ENCODE results near the gene DESI1. TPM values are rescaled to one million over a fixed set of nuclear protein-coding genes. Genes with fewer than 3 reads are reported as not detected.

DESI1 gene
- total RNA-seq, 1 experiment from 2014 or later: 30.2 TPM

DNA sequence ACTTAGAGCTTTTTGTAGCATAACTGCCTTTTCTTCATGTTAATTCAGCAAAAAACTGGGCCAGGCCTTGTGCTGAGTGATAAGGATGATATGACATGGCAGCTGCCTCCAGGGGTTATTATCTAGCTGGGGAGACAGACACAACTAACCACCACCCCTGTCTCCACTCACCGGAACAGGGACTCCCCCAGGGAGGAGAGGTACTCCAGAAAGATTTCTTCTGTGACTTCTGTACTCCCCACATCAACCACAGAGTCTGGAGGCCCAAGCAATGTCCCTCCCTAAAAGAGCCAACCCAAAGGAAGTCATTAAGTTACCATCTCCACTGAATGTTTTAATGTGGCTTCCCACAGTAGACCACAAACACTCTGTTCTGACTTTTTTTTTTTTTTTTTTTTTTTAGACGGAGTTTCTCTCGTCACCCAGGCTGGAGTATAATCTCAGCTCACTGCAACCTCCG is 16.9 kb downstream of the DESI1 start:
- H3K4me2 ChIP-seq (ENCODE audit: insufficient read depth, insufficient read length, low read length): no peak overlapping the region
- no peak overlapping the region for H3K27ac ChIP-seq (ENCODE audit: insufficient read length, low read depth, low read length)
- no peak overlapping the region for H4K8ac ChIP-seq (replicated peaks; ENCODE audit: insufficient read length, low read depth, low read length)
- H2BK12ac ChIP-seq (ENCODE audit: insufficient read length, low read depth, low read length): no peak overlapping the region
- no peak overlapping the region for H3K23ac ChIP-seq (ENCODE audit: insufficient read length, low read depth, low read length)
- Mint-ChIP-seq H3K27me3 (ENCODE audit: low read depth) (no peaks in the 10 kb centered on the region), H3K9me3 (no peaks in the 10 kb centered on the region), H3K27ac (no peak overlapping the region), H3K36me3 (ENCODE audit: insufficient read depth in 1 of 3, low read depth in 3 of 3) (peaks cover 25 to 55% (median 44%) of the 10 kb centered on the region in 3 experiments; a peak in 6 of 7 replicates), H3K4me3 (no peak overlapping the region), H3K4me1 (no peaks in the 10 kb centered on the region)
- H3K79me1 ChIP-seq (ENCODE audit: insufficient read depth, low read depth, low read length, poor library complexity, severe bottlenecking): no peaks in the 10 kb centered on the region
- no peak overlapping the region for H2BK20ac ChIP-seq (ENCODE audit: low read depth, low read length, poor library complexity, severe bottlenecking)
- no peak overlapping the region for H4K5ac ChIP-seq (ENCODE audit: insufficient read length, low read depth, low read length)
- H2BK15ac ChIP-seq (ENCODE audit: low read depth, low read length): no peak overlapping the region
- no peaks in the 10 kb centered on the region for H3K27me3 ChIP-seq (ENCODE audit: insufficient read depth, low read length)
- H3K9me3 ChIP-seq (ENCODE audit: control insufficient read depth, low read depth, low read length): no peaks in the 10 kb centered on the region
- no peak overlapping the region for H4K91ac ChIP-seq (ENCODE audit: insufficient read length, low read depth, low read length)
- H3K4ac ChIP-seq (ENCODE audit: low read depth, low read length): no peak overlapping the region
- no peak overlapping the region for H2AK5ac ChIP-seq (ENCODE audit: insufficient read length, low read length)
- WGBS (ENCODE audit: extremely low coverage, insufficient read length, low lambda C conversion rate): no CpG with 5 or more reads among the region's 4 CpGs
- no peak for DNase-seq
- no peaks in the 10 kb centered on the region for H4K20me1 ChIP-seq (ENCODE audit: control insufficient read depth, insufficient read depth, insufficient read length)
- no peak overlapping the region for H3K18ac ChIP-seq (ENCODE audit: insufficient read length, low read depth, low read length)
- no peak overlapping the region for H3K9ac ChIP-seq (ENCODE audit: extremely low read depth, insufficient read length, low read length)
- no peak overlapping the region for H2BK120ac ChIP-seq (ENCODE audit: low read depth, low read length, poor library complexity, severe bottlenecking)
- H3K56ac ChIP-seq (ENCODE audit: insufficient read length, low read depth, low read length): no peak overlapping the region
- H2AFZ ChIP-seq (ENCODE audit: low read length): no peak overlapping the region
- H2BK5ac ChIP-seq (ENCODE audit: insufficient read length, low read length): no peak overlapping the region
- H3K23me2 ChIP-seq (ENCODE audit: insufficient read length, low read depth, low read length, poor library complexity, severe bottlenecking): no peaks in the 10 kb centered on the region
- H3K79me2 ChIP-seq (ENCODE audit: insufficient read depth, low read length): no peaks in the 10 kb centered on the region
- no peaks in the 10 kb centered on the region for H3K4me1 ChIP-seq (ENCODE audit: insufficient read depth, low read length)
- H3K14ac ChIP-seq (ENCODE audit: insufficient read depth, low read length): no peak overlapping the region
- TF ChIP-seq, protein P1, sequence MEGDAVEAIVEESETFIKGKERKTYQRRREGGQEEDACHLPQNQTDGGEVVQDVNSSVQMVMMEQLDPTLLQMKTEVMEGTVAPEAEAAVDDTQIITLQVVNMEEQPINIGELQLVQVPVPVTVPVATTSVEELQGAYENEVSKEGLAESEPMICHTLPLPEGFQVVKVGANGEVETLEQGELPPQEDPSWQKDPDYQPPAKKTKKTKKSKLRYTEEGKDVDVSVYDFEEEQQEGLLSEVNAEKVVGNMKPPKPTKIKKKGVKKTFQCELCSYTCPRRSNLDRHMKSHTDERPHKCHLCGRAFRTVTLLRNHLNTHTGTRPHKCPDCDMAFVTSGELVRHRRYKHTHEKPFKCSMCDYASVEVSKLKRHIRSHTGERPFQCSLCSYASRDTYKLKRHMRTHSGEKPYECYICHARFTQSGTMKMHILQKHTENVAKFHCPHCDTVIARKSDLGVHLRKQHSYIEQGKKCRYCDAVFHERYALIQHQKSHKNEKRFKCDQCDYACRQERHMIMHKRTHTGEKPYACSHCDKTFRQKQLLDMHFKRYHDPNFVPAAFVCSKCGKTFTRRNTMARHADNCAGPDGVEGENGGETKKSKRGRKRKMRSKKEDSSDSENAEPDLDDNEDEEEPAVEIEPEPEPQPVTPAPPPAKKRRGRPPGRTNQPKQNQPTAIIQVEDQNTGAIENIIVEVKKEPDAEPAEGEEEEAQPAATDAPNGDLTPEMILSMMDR (conservative IDR thresholded peaks at IDR 0.05): no peak
- no peak overlapping the region for H3T11ph ChIP-seq (ENCODE audit: low read length)

All from H9 (cell line).